Loucy (cell line): ENCODE measurements around the gene PCDHGA5.
A peak's percentile ranks its signal among the peaks of the same experiment; 100 is the strongest.

Experiments
- CTCF ChIP-seq: fragments of 200-600 bp; sonication (generic); conservative IDR thresholded peaks from 2 replicates; pipeline ENCODE4 v1.5.1; 2014; ENCODE audit warnings: mild to moderate bottlenecking, antibody characterized with exemption, low read length
- EZH2phosphoT487 ChIP-seq: fragments of 200-600 bp; IDR thresholded peaks from 2 replicates; pipeline ENCODE4 v1.6.1; 2018; ENCODE audit warnings: antibody characterized with exemption, mild to moderate bottlenecking, moderate library complexity, borderline replicate concordance

- peak; percentile 80 for TF ChIP-seq CTCF
- no peak for TF ChIP-seq EZH2phosphoT487
Observed at GRCh38 chr5:141354900-141355469, 9.0 kb upstream of the PCDHGA5 start, which contains the start of gene PCDHGA4.
